ENCODE results near the gene CBX2. TPM values are rescaled to one million over a fixed set of nuclear protein-coding genes. Genes with fewer than 3 reads are reported as not detected.

CBX2 gene
- total RNA-seq, 1 donor from 2014 or later = 2.6 TPM

GRCh38 chr17:79799538-79800324 is 21.8 kb downstream of the CBX2 start:
- intact Hi-C loops (cut with micrococcal nuclease) = no loop called here

GRCh38 chr17:79800325-79801155 is 22.6 kb downstream of the CBX2 start:
- Histone ChIP-seq H3K4me3 (peak overlapping the region; percentile 39), H3K4me1 (peaks cover 75% of the 10 kb centered on the region), H3K27ac (replicated peaks) (no peak overlapping the region), H3K36me3 (no peaks in the 10 kb centered on the region), H3K9me3 (replicated peaks) (no peaks in the 10 kb centered on the region), H3K27me3 (ENCODE audit: low read depth) (peaks cover 79% of the 10 kb centered on the region)
- DNase-seq = no peak
- no peak for TF ChIP-seq CTCF (IDR thresholded peaks at IDR 0.05; ENCODE audit: borderline replicate concordance)
- intact Hi-C loops (cut with micrococcal nuclease) = no loop called here

More at GRCh38 chr17:79799538-79800324, 21.8 kb downstream of the CBX2 start:
- H3K9me3 ChIP-seq (replicated peaks) = no peaks in the 10 kb centered on the region
- H3K4me1 ChIP-seq = peaks cover 75% of the 10 kb centered on the region
- H3K36me3 ChIP-seq = peaks cover 6% of the 10 kb centered on the region
- peaks cover 71% of the 10 kb centered on the region for H3K27me3 ChIP-seq (ENCODE audit: low read depth)
- no peak for DNase-seq
- no peak overlapping the region for H3K4me3 ChIP-seq
- no peak for TF ChIP-seq CTCF (IDR thresholded peaks at IDR 0.05; ENCODE audit: borderline replicate concordance)
- H3K27ac ChIP-seq (replicated peaks) = no peak overlapping the region

- Histone ChIP-seq H3K27me3 (ENCODE audit: low read depth) (peaks cover 87% of the 10 kb centered on the region), H3K36me3 (no peaks in the 10 kb centered on the region), H3K4me1 (peaks cover 68% of the 10 kb centered on the region), H3K4me3 (peak overlapping the region; percentile 39), H3K27ac (replicated peaks) (no peak overlapping the region), H3K9me3 (replicated peaks) (no peaks in the 10 kb centered on the region)
- no peak for TF ChIP-seq CTCF (IDR thresholded peaks at IDR 0.05; ENCODE audit: borderline replicate concordance)
- intact Hi-C loops (cut with micrococcal nuclease) = no loop called here
- DNase-seq = no peak
These were observed 23.4 kb downstream of the CBX2 start for GRCh38 chr17:79801156-79802038.

- peaks cover 95% of the 10 kb centered on the region for H3K27me3 ChIP-seq (ENCODE audit: low read depth)
These were observed 24.2 kb downstream of the CBX2 start for GRCh38 chr17:79802039-79802735.

More at GRCh38 chr17:79802039-79802735, 24.2 kb downstream of the CBX2 start:
- Histone ChIP-seq H3K27ac (replicated peaks) (no peak overlapping the region), H3K9me3 (replicated peaks) (no peaks in the 10 kb centered on the region), H3K36me3 (no peaks in the 10 kb centered on the region), H3K4me1 (peaks cover 63% of the 10 kb centered on the region), H3K4me3 (peak overlapping the region; percentile 2)
- intact Hi-C loops (cut with micrococcal nuclease) = no loop called here
- TF ChIP-seq CTCF (IDR thresholded peaks at IDR 0.05; ENCODE audit: borderline replicate concordance) = no peak
- no peak for DNase-seq

Measured in left ventricle myocardium inferior (tissue), 1 donor.